ENCODE measurements around the gene CHST8.
A peak's percentile ranks its signal among the peaks of the same experiment; 100 is the strongest.

The CHST8 gene

GRCh38 chr19:33720691-33721682 is 99.2 kb downstream of the CHST8 start:
- DNase-seq: no peak

GRCh38 chr19:33721735-33722297 is 100.1 kb downstream of the CHST8 start:
- DNase-seq: no peak

DNA sequence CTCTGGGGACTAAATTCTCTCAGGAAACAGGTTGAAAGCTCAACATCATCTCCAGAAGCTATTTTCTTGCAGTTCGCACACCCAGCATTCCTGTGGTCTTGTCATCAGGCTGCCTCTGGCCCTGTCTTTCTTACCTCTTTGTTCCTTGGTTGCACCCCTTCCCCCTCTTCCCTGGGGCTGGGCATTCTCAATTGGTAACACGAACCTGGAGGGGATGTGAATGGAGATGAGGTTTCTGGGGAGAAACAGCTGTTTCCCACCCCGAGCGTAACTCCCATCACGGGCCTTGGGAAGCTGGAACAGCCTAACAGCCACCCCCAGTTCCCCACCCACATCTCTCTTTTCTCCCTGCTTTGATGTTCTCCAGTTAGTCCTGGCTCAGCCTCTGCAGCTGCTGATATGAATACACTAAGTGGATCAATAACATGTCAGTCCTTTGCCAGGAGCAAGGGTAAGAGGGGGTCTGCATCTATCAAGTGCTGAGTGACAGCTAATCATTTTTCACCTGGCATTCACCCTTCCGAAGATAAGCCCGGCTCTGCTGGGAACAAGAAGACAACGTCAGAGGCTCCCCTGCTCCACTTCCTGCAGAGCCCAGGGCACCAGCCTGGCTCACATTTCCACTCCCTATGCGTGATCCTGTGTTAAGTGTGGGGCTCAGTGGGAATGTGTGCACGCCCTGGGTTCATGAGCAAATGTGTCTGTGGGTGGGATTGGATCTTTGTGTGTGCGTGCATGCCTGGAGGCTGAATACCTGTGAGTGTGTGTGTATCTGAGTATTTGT is 100.9 kb downstream of the CHST8 start:
- DNase-seq: no peak

DNA sequence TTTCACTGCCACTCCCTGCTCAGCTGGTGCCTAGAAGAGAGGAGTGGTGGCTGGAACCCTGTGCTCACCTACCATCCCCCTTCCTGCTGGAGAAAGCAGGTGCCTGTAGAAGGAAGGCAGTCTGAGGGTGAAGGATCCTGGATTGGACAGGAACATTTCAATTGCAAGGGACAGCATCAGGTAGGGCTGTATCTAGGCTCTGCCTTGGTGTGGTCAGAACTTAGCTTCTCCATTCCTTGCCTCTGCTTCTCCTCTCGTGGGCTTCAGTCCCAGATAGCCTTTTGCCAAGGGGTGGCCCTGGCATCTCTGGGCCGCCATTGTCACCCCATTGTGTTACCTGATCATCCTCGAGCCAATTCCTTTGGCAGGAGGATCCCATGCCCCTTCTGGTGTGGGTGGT is 101.8 kb downstream of the CHST8 start:
- DNase-seq: no peak

- peak; percentile 13 for DNase-seq
These were observed 102.4 kb downstream of the CHST8 start for GRCh38 chr19:33724021-33724720.

DNA sequence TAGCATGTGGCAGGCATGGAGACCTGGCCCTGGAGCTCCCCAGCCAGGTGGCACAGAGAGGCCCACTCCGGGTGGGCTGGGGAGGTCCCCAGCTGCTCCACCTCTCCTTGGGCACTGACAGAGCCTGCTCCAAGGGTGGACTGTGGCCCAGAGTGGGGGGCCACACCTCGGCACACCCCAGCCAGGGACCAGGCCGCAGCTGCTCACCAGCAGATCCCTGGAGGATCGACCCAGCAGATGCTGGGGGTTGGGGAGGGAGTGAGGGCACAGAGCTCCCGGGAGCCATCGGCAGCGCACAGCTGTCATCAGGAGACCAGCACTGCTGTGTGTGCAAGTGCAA is 102.9 kb downstream of the CHST8 start:
- DNase-seq: no peak

DNA sequence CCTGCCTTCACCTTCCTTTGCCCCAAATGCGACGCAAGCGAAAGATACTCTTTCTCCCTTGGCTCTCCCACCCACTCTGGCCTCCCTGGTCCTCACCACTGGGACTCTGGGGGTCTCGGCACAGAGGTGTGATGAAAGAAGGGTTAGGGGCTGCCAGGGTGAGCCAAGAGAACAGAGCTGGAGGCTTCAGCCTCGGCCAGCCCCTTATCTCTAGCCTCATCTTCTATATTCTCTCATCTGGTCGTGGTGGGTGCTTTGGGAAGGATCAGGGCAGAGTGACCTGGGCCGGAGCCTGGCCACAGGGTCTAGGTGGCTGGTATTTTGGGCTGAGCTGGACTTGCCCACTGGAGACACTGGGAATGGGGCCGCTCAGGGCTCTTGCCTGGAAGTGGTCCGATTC is 103.8 kb downstream of the CHST8 start:
- DNase-seq: no peak

- DNase-seq: no peak
These were observed 105.0 kb downstream of the CHST8 start for GRCh38 chr19:33726756-33727155.

DNA sequence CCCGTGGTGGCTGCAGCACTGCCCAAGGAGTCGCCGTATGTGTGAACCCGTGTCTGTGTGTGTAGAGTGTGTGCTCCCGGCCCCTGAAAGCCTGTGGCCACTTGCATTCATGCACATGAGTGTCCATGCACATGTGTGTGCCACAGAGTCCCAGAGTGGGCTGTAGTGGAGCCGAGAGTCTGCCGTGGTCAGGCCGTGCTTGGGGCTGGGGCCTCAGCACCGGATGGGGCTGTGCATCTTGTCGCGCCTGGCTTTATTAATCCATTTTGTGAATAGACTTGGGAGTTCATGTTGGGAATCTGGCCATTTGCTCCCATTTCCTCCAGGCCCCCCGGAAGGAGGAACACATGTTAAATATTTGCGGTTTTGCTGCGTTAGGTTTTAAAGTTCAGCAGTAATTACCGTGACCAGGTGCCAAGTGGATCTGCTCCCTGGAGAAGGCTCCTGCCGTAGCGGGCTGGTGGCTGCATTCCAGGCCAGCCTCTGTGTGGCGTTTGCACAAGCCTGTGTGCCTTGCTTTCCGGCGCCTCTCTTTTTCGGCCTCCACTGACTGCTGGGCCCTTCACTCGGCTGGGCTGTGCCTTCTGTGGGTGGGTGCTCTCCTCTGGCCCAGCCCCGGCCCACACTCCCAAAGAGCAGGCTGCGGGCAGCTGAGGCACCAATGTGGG is 105.7 kb downstream of the CHST8 start:
- peak; percentile 9 for DNase-seq

DNA sequence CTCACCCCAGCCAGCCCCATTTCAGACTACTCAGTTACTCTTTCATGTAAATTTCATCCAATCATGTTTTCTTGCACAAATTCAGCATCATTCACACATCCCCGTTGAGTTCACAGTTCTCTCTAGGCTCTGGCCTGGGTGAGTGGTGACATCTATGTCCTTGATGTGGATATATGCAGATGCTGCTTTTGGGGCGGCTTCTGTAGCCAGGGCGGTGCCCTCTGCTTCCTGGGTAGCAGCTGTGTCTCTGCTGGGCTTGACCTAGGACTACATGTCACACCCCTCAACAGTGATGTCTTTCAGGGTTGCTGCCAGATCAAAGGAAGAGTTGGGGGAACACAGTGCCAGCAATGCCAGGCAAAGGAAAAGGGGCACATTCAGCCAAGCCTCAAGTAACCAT is 106.4 kb downstream of the CHST8 start:
- no peak for DNase-seq

- no peak for DNase-seq
These were observed 109.3 kb downstream of the CHST8 start for GRCh38 chr19:33730858-33731607.

- no peak for DNase-seq
These were observed 110.1 kb downstream of the CHST8 start for GRCh38 chr19:33731881-33732280.

GRCh38 chr19:33734913-33735312 is 113.2 kb downstream of the CHST8 start:
- peak; percentile 62 for DNase-seq

DNA sequence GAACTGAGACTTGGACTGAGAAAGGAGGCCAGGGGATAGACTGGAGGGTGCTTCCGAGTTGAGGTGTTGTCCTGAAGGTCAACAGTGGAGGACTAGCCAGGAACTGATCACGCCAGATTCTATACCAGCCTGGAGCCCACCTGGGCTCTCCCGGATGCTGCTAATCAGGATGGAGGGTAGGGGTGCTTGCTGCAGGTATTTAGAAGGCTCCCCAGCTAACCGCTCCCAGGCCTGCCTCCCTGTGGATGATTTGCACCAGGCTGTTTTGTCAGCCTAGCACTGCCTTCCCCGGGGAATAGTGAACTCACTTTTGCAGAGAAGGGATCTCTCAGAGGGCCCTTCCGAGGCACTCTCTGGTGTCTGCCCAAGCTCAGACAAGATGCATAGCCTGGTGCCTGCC is 114.4 kb downstream of the CHST8 start:
- DNase-seq: no peak

- DNase-seq: no peak
These were observed 115.0 kb downstream of the CHST8 start for GRCh38 chr19:33736787-33737186.

GRCh38 chr19:33737681-33738371 is 116.1 kb downstream of the CHST8 start:
- DNase-seq: no peak

GRCh38 chr19:33740811-33741396 is 119.2 kb downstream of the CHST8 start:
- DNase-seq: no peak

DNA sequence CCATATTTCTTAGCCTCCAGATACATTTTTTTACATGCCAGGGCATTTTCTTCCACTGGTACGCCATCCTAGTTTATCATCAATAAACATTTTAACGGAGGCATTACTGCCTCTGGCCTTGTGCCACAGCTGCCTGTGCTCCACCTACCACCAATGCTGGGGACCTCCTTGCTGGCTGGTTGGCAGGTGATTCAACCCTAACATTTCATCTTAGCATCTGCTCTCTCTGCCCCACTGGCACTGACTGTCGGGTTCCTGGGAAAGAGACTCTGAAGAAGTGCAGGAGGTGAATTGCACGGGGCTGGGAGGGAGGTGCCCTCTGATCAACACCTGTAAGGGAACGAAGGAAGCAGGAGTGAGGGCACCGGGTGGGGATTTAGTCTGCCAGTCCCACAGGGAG is 123.5 kb downstream of the CHST8 start:
- DNase-seq: no peak

DNA sequence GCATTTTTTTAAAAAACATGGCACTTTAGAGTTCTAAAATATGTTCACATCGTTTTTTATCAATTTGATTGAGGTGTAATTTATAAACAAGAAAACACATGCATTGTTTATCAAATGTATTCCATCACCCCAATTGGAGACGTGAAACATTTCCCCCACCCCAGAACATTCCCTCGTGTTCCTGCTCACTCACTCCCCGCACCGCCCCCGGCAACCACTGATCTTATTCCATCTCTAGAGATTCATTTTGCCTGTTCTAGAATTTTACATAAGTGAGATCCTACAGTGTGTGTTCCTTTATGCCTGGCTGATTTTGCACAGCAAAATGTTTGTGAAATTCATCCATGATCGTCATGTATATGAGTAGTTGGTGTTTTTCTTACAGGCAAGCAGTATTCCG is 124.4 kb downstream of the CHST8 start:
- DNase-seq: no peak

DNA sequence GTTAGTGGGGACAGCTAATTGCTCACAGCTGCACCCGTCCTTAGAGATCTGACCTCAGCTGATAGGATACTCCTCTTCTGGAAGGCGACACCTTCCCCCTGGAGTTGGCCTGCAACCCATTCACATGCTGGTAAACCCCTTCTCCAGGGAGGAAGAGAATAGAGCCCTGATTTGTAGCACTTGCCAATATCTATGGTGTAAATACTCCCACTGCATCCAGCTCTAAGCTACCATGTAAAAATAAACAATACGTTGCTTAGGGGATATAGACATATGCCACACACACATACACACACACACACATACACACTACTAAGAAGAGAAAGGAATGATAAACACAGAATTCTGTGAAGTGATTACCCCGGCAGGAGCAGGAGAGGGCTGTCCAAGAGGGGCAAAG is 125.5 kb downstream of the CHST8 start:
- no peak for DNase-seq

- no peak for DNase-seq
These were observed 126.5 kb downstream of the CHST8 start for GRCh38 chr19:33748231-33748630.
